SK-N-SH (cell line): ENCODE measurements around the gene ZNF747. TPM values are rescaled to one million over a fixed set of nuclear protein-coding genes. Genes with fewer than 3 reads are reported as not detected.

ENCODE experiments used
- CTCF ChIA-PET: fragments of 300-600, 350-600 bp; formaldehyde crosslinking; extraction: SDS; loops from one replicate; lab custom pipeline; 2021; lab: Yijun Ruan, JAX
- POLR2A ChIA-PET: fragments of 350-600 bp; sonication (Branson Sonifier 250); formaldehyde crosslinking; extraction: SDS; loops from one replicate; lab custom pipeline; 2020; ENCODE audit warnings: antibody characterized with exemption, inconsistent platforms; lab: Yijun Ruan, JAX
- DNase-seq: peaks from one replicate; pipeline ENCODE4 v3.0.0; 2012
- H2AFZ ChIP-seq: fragments of 200-600 bp; sonication (generic); 2 replicates; pipeline ENCODE4 v1.8.1; 2016; ENCODE audit warnings: antibody characterized with exemption, mild to moderate bottlenecking, low read depth
- H3F3A ChIP-seq: fragments of 200-600 bp; sonication (generic); replicated peaks from 2 replicates; pipeline ENCODE3; 2016; ENCODE audit warnings: antibody characterized with exemption, mild to moderate bottlenecking; ENCODE audit not compliant: insufficient read depth
- H3K27ac ChIP-seq, 2 experiments: fragments of 200-500 bp in 1 of 2; fragments of 200-600 bp in 1 of 2; sonication (Bioruptor generic) in 1 of 2; sonication (generic), shearing (Covaris generic) in 1 of 2; 2 replicates each; pipeline versions ENCODE4 v1.5.1 to v1.6.1; 2014 to 2016; ENCODE audit warnings: low read depth in 2 of 2, inconsistent platforms in 1 of 2, low read length in 1 of 2, mild to moderate bottlenecking in 1 of 2, mixed read lengths in 1 of 2
- H3K27me3 ChIP-seq: fragments of 200-600 bp; sonication (generic), shearing (Covaris generic); 2 replicates; pipeline ENCODE4 v1.6.1; 2016; ENCODE audit warnings: mixed run types; ENCODE audit not compliant: insufficient read depth
- H3K36me3 ChIP-seq, 2 experiments: fragments of 200-500 bp in 1 of 2; fragments of 200-600 bp in 1 of 2; sonication (Bioruptor generic) in 1 of 2; sonication (generic) in 1 of 2; replicated peaks in 1 of 2; 2 replicates each; pipeline versions ENCODE3 to v1.5.1; 2014 to 2016; ENCODE audit warnings: low read length in 1 of 2, mild to moderate bottlenecking in 1 of 2; ENCODE audit not compliant: insufficient read depth in 2 of 2, control insufficient read depth in 1 of 2
- H3K4me1 ChIP-seq, 2 experiments: fragments of 200-500 bp in 1 of 2; fragments of 200-600 bp in 1 of 2; sonication (Bioruptor generic) in 1 of 2; sonication (generic), shearing (Covaris generic) in 1 of 2; 2 replicates each; pipeline versions ENCODE4 v1.5.1 to v1.6.1; 2014 to 2016; ENCODE audit warnings: low read depth in 1 of 2, low read length in 1 of 2, mixed run types in 1 of 2; ENCODE audit not compliant: insufficient read depth in 2 of 2, control insufficient read depth in 1 of 2
- H3K4me2 ChIP-seq: fragments of 200-600 bp; sonication (generic), shearing (Covaris generic); 2 replicates; pipeline ENCODE4 v1.6.1; 2017; ENCODE audit warnings: mixed run types
- H3K4me3 ChIP-seq, 2 experiments: fragments of 200-500 bp in 1 of 2; fragments of 200-600 bp in 1 of 2; sonication (Bioruptor generic) in 1 of 2; sonication (generic), shearing (Covaris generic) in 1 of 2; 2 replicates each; pipeline versions ENCODE4 v1.5.1 to v1.8.1; 2014 to 2016; ENCODE audit warnings: low read depth in 2 of 2, inconsistent platforms in 1 of 2, low read length in 1 of 2, mild to moderate bottlenecking in 1 of 2, mixed read lengths in 1 of 2, moderate library complexity in 1 of 2
- H3K79me2 ChIP-seq: fragments of 200-600 bp; sonication (generic); 2 replicates; pipeline ENCODE4 v1.8.1; 2017; ENCODE audit warnings: mild to moderate bottlenecking; ENCODE audit not compliant: insufficient read depth
- H3K9ac ChIP-seq: fragments of 200-600 bp; sonication (generic); 2 replicates; pipeline ENCODE4 v1.6.1; 2017; ENCODE audit warnings: mixed run types
- H3K9me2 ChIP-seq: fragments of 200-600 bp; sonication (generic); 2 replicates; pipeline ENCODE4 v1.6.1; 2017; ENCODE audit warnings: mixed run types
- H3K9me3 ChIP-seq: fragments of 200-600 bp; sonication (generic); 2 replicates; pipeline ENCODE4 v1.6.1; 2017; ENCODE audit warnings: mixed run types, mild to moderate bottlenecking, moderate library complexity
- H4K20me1 ChIP-seq: fragments of 200-600 bp; sonication (generic); 2 replicates; pipeline ENCODE4 v1.6.1; 2017; ENCODE audit warnings: mild to moderate bottlenecking, mixed run types; ENCODE audit not compliant: insufficient read depth
- CHD2 ChIP-seq: fragments of 150-350 bp; IDR thresholded peaks from 2 replicates; pipeline ENCODE4 v1.6.1; 2018; ENCODE audit warnings: low read length; ENCODE audit not compliant: partially characterized antibody
- EP300 ChIP-seq, 2 experiments: IDR thresholded peaks; 2 replicates each; pipeline versions ENCODE4 v1.4.0 to v1.6.1; 2012; ENCODE audit warnings: borderline replicate concordance in 1 of 2, low read depth in 1 of 2, low read length in 1 of 2
- EZH2phosphoT487 ChIP-seq: fragments of 200-600 bp; sonication (generic); IDR thresholded peaks from 2 replicates; pipeline ENCODE4 v1.6.1; 2017; ENCODE audit warnings: low read depth, mixed run types, mild to moderate bottlenecking, antibody characterized with exemption, moderate library complexity, borderline replicate concordance
- FOXJ3 ChIP-seq: sonication (generic); formaldehyde crosslinking; IDR thresholded peaks from 2 replicates; pipeline ENCODE4 v1.5.1; 2020; ENCODE audit warnings: mild to moderate bottlenecking, missing genetic modification reagents
- GABPA ChIP-seq: IDR thresholded peaks from 2 replicates; pipeline ENCODE4 v1.4.0; 2012; ENCODE audit warnings: low read depth, mild to moderate bottlenecking
- GATA2 ChIP-seq: sonication (generic); formaldehyde crosslinking; IDR thresholded peaks from 2 replicates; pipeline ENCODE4 v1.5.0; 2020; ENCODE audit warnings: mild to moderate bottlenecking, missing genetic modification reagents
- JUND ChIP-seq: IDR thresholded peaks from 2 replicates; pipeline ENCODE4 v1.4.0; 2012
- NRF1 ChIP-seq: IDR thresholded peaks from 2 replicates; pipeline ENCODE4 v1.6.1; 2012; ENCODE audit warnings: low read depth, mild to moderate bottlenecking, low read length
- RAD21 ChIP-seq: IDR thresholded peaks from 2 replicates; pipeline ENCODE4 v1.6.1; 2012; ENCODE audit warnings: mild to moderate bottlenecking, low read length
- RFX5 ChIP-seq: IDR thresholded peaks from 2 replicates; pipeline ENCODE4 v1.6.1; 2012; ENCODE audit warnings: mild to moderate bottlenecking, improper control_type of control experiment, low read length
- TAF1 ChIP-seq: IDR thresholded peaks from 2 replicates; pipeline ENCODE4 v1.6.1; 2012; ENCODE audit warnings: low read depth, mild to moderate bottlenecking, low read length, moderate library complexity, borderline replicate concordance
- TEAD4 ChIP-seq: IDR thresholded peaks from 2 replicates; pipeline ENCODE4 v1.4.0; 2012; ENCODE audit warnings: mild to moderate bottlenecking, borderline replicate concordance; ENCODE audit not compliant: insufficient read depth
- WGBS: methylation state at CpG from one replicate; pipeline ENCODE4 v1.1.6; 2017; ENCODE audit warnings: low lambda C conversion rate; 5-methylcytosine and 5-hydroxymethylcytosine counted together
- polyA plus RNA-seq, 3 experiments: library from polyadenylated mRNA; depleted of rRNA; stranded (reverse); fragments of >200 nt; gene quantifications; 2 replicates each; pipeline ENCODE4 v1.2.3, GENCODE V29; 2012
- TF ChIP-seq, protein P1 (sequence below): IDR thresholded peaks from 2 replicates; pipeline ENCODE4 v1.6.1; 2012; ENCODE audit warnings: mild to moderate bottlenecking, low read depth, low read length, moderate library complexity
- TF ChIP-seq, protein P2 (sequence below): fragments of 150-350 bp; IDR thresholded peaks from 2 replicates; pipeline ENCODE4 v1.6.1; 2017; ENCODE audit warnings: antibody characterized with exemption, low read length, low read depth, borderline replicate concordance
- TF ChIP-seq, protein P3 (sequence below): fragments of 200-600 bp; sonication (generic); IDR thresholded peaks from 2 replicates; pipeline ENCODE4 v1.6.1; 2017; ENCODE audit warnings: antibody characterized with exemption, mild to moderate bottlenecking, moderate library complexity
- TF ChIP-seq, protein P4 (sequence below): IDR thresholded peaks from 2 replicates; pipeline ENCODE4 v1.4.0; 2012; ENCODE audit warnings: low read depth, borderline replicate concordance

The ZNF747 gene
- polyA plus RNA-seq, 1 of the 3 experiments (the other 2 are of a cell fraction), result 5.8 TPM

DNA sequence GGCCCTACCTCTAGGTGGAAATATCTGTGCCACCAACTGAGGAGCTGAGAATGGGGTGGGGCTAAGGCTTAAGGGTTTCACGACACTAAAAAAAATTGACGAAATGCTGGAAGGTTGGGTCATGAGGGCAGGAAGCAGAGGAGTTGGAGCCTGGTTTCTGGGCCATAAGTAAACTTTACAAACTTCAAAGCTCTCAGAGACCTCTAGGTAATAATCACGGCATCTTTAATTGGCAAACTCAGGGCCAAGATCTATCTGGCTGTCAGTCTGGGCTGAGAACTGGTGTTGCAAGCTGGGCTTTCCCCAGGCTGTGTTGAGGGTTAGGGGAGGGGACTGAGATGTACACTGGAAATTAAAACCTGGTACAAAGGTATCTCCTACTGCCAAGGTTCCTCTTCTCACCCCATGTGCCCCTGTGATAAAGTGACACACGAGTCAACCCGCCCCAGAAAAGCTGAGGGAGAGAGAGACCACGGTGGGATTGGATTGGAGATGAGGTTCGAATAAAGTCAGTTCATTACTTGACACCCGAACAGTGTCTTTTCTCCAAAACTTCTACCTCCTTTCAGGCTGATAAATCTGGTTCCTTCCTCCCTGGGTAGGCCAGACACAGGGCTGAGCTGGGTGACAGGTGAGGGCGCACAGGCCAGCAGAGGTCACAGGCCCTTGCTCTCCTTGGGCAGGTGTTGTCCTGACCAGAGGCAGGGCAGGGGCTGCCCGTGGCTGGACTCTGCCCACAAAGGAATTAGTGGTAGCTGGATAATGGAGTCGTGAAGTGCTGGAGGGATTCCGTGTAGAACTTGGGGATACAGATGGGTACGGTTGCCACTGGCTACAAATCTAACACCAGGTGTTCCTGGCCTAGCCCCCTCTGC, 4.3 kb downstream of the ZNF747 start:
- Histone ChIP-seq H3K36me3 (peaks cover 10 to 14% of the 10 kb centered on the region in 2 experiments), H2AFZ (no peak overlapping the region), H3F3A (peaks cover 4% of the 10 kb centered on the region), H3K9ac (no peak overlapping the region), H3K4me2 (no peak overlapping the region), H3K4me3 (no peak overlapping the region), H3K4me1 (peaks cover 8 to 22% of the 10 kb centered on the region in 2 experiments)
- no peak for DNase-seq
- TF ChIP-seq GATA2 (CRISPR knock-in tag), result no peak
- no peak for TF ChIP-seq TAF1
- TF ChIP-seq, protein P1, sequence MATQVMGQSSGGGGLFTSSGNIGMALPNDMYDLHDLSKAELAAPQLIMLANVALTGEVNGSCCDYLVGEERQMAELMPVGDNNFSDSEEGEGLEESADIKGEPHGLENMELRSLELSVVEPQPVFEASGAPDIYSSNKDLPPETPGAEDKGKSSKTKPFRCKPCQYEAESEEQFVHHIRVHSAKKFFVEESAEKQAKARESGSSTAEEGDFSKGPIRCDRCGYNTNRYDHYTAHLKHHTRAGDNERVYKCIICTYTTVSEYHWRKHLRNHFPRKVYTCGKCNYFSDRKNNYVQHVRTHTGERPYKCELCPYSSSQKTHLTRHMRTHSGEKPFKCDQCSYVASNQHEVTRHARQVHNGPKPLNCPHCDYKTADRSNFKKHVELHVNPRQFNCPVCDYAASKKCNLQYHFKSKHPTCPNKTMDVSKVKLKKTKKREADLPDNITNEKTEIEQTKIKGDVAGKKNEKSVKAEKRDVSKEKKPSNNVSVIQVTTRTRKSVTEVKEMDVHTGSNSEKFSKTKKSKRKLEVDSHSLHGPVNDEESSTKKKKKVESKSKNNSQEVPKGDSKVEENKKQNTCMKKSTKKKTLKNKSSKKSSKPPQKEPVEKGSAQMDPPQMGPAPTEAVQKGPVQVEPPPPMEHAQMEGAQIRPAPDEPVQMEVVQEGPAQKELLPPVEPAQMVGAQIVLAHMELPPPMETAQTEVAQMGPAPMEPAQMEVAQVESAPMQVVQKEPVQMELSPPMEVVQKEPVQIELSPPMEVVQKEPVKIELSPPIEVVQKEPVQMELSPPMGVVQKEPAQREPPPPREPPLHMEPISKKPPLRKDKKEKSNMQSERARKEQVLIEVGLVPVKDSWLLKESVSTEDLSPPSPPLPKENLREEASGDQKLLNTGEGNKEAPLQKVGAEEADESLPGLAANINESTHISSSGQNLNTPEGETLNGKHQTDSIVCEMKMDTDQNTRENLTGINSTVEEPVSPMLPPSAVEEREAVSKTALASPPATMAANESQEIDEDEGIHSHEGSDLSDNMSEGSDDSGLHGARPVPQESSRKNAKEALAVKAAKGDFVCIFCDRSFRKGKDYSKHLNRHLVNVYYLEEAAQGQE, result no peak
- no peak for TF ChIP-seq EZH2phosphoT487
- TF ChIP-seq NRF1, result no peak
- TF ChIP-seq, protein P2, sequence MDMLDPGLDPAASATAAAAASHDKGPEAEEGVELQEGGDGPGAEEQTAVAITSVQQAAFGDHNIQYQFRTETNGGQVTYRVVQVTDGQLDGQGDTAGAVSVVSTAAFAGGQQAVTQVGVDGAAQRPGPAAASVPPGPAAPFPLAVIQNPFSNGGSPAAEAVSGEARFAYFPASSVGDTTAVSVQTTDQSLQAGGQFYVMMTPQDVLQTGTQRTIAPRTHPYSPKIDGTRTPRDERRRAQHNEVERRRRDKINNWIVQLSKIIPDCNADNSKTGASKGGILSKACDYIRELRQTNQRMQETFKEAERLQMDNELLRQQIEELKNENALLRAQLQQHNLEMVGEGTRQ, result no peak
- TF ChIP-seq RAD21, result no peak
- TF ChIP-seq, protein P3, sequence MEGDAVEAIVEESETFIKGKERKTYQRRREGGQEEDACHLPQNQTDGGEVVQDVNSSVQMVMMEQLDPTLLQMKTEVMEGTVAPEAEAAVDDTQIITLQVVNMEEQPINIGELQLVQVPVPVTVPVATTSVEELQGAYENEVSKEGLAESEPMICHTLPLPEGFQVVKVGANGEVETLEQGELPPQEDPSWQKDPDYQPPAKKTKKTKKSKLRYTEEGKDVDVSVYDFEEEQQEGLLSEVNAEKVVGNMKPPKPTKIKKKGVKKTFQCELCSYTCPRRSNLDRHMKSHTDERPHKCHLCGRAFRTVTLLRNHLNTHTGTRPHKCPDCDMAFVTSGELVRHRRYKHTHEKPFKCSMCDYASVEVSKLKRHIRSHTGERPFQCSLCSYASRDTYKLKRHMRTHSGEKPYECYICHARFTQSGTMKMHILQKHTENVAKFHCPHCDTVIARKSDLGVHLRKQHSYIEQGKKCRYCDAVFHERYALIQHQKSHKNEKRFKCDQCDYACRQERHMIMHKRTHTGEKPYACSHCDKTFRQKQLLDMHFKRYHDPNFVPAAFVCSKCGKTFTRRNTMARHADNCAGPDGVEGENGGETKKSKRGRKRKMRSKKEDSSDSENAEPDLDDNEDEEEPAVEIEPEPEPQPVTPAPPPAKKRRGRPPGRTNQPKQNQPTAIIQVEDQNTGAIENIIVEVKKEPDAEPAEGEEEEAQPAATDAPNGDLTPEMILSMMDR, result no peak
- TF ChIP-seq TEAD4, result no peak
- TF ChIP-seq, protein P4, sequence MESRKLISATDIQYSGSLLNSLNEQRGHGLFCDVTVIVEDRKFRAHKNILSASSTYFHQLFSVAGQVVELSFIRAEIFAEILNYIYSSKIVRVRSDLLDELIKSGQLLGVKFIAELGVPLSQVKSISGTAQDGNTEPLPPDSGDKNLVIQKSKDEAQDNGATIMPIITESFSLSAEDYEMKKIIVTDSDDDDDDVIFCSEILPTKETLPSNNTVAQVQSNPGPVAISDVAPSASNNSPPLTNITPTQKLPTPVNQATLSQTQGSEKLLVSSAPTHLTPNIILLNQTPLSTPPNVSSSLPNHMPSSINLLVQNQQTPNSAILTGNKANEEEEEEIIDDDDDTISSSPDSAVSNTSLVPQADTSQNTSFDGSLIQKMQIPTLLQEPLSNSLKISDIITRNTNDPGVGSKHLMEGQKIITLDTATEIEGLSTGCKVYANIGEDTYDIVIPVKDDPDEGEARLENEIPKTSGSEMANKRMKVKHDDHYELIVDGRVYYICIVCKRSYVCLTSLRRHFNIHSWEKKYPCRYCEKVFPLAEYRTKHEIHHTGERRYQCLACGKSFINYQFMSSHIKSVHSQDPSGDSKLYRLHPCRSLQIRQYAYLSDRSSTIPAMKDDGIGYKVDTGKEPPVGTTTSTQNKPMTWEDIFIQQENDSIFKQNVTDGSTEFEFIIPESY, result no peak
- no peak for TF ChIP-seq RFX5
- TF ChIP-seq CHD2, result no peak
- TF ChIP-seq GABPA, result no peak
- no peak for TF ChIP-seq JUND
- no peak for TF ChIP-seq EP300 (IDR thresholded peaks at IDR 0.05; ENCODE audit: borderline replicate concordance in 1 of 2, low read depth in 1 of 2, low read length in 1 of 2)
- TF ChIP-seq FOXJ3, result no peak
- TF ChIP-seq, all 33 proteins: peak for 0
- H3K27ac ChIP-seq, result no peak overlapping the region
- ChIA-PET CTCF (interaction anchor here (0.6 to 2.5 kb wide), 3 partner anchors 20 to 100 kb away, joined by 4 to 15 read pairs (median 9); partner anchors contain the start of gene DCTPP1), POLR2A (interaction anchor here (0.5 to 1.1 kb wide), 2 partner anchors 72 to 100 kb away, joined by 3 read pairs; partner anchors contain the start of gene DCTPP1)
- no peaks in the 10 kb centered on the region for H3K9me2 ChIP-seq
- WGBS, result 91% methylated on average over 13 of the region's 13 CpGs
- no peaks in the 10 kb centered on the region for H3K9me3 ChIP-seq
- no peaks in the 10 kb centered on the region for H4K20me1 ChIP-seq
- H3K27me3 ChIP-seq, result no peaks in the 10 kb centered on the region
- H3K79me2 ChIP-seq, result peaks cover 14% of the 10 kb centered on the region
